HG03342 (cell line): ENCODE measurements around the gene PRAMEF20.

Experiments used
- ATAC-seq: cut with Tn5 transposase; IDR thresholded peaks from one replicate; pipeline ENCODE4 v1.9.1; 2021; ENCODE audit warnings: mild to moderate bottlenecking, moderate library complexity; ENCODE audit not compliant: unreplicated experiment

The PRAMEF20 gene

GRCh38 chr1:13461977-13462376 is 51.7 kb downstream of the PRAMEF20 start:
- ATAC-seq: no peak

GRCh38 chr1:13462682-13463081 is 52.4 kb downstream of the PRAMEF20 start:
- no peak for ATAC-seq

GRCh38 chr1:13465515-13465914 is 55.3 kb downstream of the PRAMEF20 start:
- ATAC-seq: no peak

GRCh38 chr1:13469343-13469742 is 59.1 kb downstream of the PRAMEF20 start:
- ATAC-seq: no peak
